NCI-H2029 (cell line): ENCODE measurements around the gene COP1.
A peak's percentile ranks its signal among the peaks of the same experiment; 100 is the strongest.
"Not testable (repeated sequence)": the region's sequence is repeated elsewhere in the genome, so short reads cannot be mapped to it uniquely, and the experiment has no call there.

Experiments used
- DNase-seq: peaks from one replicate; lab custom pipeline; 2025; lab: John Stamatoyannopoulos, UW

COP1 gene

GRCh38 chr1:176206961-176207902 lies at the start of gene COP1:
Gene COP1, minus strand, starts transcription at chr1:176207286. Its CDS starts 308 bp downstream, at chr1:176206978.
- DNase-seq: peak; percentile 76

- DNase-seq: no peak
These were observed 45.1 kb upstream of the COP1 start for GRCh38 chr1:176252191-176252590.

- DNase-seq: no peak
These were observed 37.8 kb upstream of the COP1 start for GRCh38 chr1:176244851-176245250.

GRCh38 chr1:176243746-176244145 lies 36.7 kb upstream of the COP1 start:
- DNase-seq: no peak

GRCh38 chr1:176241385-176242015 lies 34.4 kb upstream of the COP1 start:
- no peak for DNase-seq

- DNase-seq: not testable (repeated sequence)
These were observed 26.6 kb upstream of the COP1 start for GRCh38 chr1:176233657-176234056.

GRCh38 chr1:176227579-176227978 lies 20.5 kb upstream of the COP1 start:
- DNase-seq: no peak

- DNase-seq: no peak
These were observed 18.8 kb upstream of the COP1 start for GRCh38 chr1:176225911-176226310.

- DNase-seq: no peak
These were observed 18.4 kb upstream of the COP1 start for GRCh38 chr1:176225479-176225875.

GRCh38 chr1:176222196-176222595 lies 15.1 kb upstream of the COP1 start:
- DNase-seq: no peak

GRCh38 chr1:176220100-176220689 lies 13.1 kb upstream of the COP1 start:
- no peak for DNase-seq

- no peak for DNase-seq
These were observed 10.5 kb upstream of the COP1 start for GRCh38 chr1:176217461-176218099.

GRCh38 chr1:176216031-176216430 lies 8.9 kb upstream of the COP1 start:
- DNase-seq: no peak

- no peak for DNase-seq
These were observed 4.5 kb upstream of the COP1 start for GRCh38 chr1:176211396-176212165.

GRCh38 chr1:176208034-176208433 lies 948 bp upstream of the COP1 start:
- DNase-seq: no peak

GRCh38 chr1:176206006-176206960 lies 803 bp downstream of the COP1 start:
- DNase-seq: no peak

- DNase-seq: no peak
These were observed 1.7 kb downstream of the COP1 start for GRCh38 chr1:176205332-176205914.

- not testable (repeated sequence) for DNase-seq
These were observed 2.4 kb downstream of the COP1 start for GRCh38 chr1:176204655-176205054.

GRCh38 chr1:176203735-176204134 lies 3.4 kb downstream of the COP1 start:
- DNase-seq: no peak

GRCh38 chr1:176201568-176201967 lies 5.5 kb downstream of the COP1 start:
- no peak for DNase-seq
